Measurements from ENCODE around the gene ISCA2. TPM values are rescaled to one million over a fixed set of nuclear protein-coding genes. Genes with fewer than 3 reads are reported as not detected.

Gene ISCA2
- total RNA-seq, 2 donors from 2014 or later, result 40.5 to 58.1 TPM

DNA sequence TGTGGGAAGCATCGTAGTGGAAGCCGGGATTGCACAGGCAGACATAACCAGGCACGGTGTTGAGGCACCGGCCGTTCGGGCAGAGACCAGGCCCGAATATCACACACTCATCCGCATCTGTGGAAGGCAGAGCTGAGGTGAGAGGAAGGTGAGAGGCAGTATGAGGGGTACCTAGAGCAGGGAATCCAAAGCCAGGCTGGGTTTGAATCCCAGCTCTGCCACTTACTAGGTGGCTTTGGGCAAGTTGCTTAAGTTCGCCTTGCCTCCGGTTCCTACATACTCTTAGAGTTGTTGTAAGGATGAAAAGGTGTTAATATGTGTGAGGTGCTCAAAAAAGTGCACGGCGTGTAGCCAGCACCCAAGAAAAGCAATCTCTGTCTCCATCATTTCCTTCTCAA lies 10.4 kb downstream of the ISCA2 start:
- TF ChIP-seq, protein P1, sequence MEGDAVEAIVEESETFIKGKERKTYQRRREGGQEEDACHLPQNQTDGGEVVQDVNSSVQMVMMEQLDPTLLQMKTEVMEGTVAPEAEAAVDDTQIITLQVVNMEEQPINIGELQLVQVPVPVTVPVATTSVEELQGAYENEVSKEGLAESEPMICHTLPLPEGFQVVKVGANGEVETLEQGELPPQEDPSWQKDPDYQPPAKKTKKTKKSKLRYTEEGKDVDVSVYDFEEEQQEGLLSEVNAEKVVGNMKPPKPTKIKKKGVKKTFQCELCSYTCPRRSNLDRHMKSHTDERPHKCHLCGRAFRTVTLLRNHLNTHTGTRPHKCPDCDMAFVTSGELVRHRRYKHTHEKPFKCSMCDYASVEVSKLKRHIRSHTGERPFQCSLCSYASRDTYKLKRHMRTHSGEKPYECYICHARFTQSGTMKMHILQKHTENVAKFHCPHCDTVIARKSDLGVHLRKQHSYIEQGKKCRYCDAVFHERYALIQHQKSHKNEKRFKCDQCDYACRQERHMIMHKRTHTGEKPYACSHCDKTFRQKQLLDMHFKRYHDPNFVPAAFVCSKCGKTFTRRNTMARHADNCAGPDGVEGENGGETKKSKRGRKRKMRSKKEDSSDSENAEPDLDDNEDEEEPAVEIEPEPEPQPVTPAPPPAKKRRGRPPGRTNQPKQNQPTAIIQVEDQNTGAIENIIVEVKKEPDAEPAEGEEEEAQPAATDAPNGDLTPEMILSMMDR (conservative IDR thresholded peaks at IDR 0.05), result no peak
- no peak overlapping the region for H3K27ac Mint-ChIP-seq
- WGBS, 2 experiments (ENCODE audit: insufficient coverage in 1 of 2, insufficient read length in 1 of 2), result 93 to 97% methylated on average over 10 to 12 of the region's 12 CpGs

DNA sequence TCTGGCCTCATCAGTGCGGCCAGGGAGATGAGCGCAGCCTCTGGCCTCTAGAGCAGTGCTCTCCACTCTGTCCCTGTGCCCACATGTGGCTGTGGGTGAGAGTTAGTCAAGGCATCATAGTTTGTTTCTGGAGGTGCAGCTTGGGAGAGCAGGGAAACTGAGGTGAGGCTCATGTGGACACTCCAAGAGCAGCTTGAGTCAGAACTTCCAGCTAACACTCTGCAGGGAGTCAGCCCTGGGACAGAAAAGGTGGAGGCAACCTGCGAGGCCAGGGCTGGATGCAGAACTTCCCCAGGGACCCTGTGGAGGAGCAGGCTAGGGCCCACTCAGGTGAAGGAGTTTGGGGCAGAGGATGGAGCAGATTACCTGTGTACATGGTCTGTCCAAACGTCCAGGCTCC lies 10.8 kb downstream of the ISCA2 start:
- Histone ChIP-seq H3K9ac (ENCODE audit: extremely low read depth, low read length, poor library complexity, severe bottlenecking) (no peak overlapping the region), H3K36me3 (ENCODE audit: control insufficient read depth, insufficient read depth, low read length) (no peaks in the 10 kb centered on the region), H3K27me3 (ENCODE audit: control insufficient read depth, insufficient read depth, low read length, poor library complexity, severe bottlenecking) (no peaks in the 10 kb centered on the region), H3K4me1 (ENCODE audit: control insufficient read depth, insufficient read depth, low read length) (peaks cover 4% of the 10 kb centered on the region), H3K9me3 (ENCODE audit: control insufficient read depth, low read length) (no peaks in the 10 kb centered on the region), H3K4me3 (ENCODE audit: low read length) (no peak overlapping the region), H3K27ac (ENCODE audit: low read depth, low read length) (no peak overlapping the region)
- 70 to 95% methylated on average over 1 to 4 of the region's 4 CpGs for WGBS, 2 experiments (ENCODE audit: insufficient coverage in 1 of 2, insufficient read length in 1 of 2)
- DNase-seq, result peak; percentile 39
- no peaks in the 10 kb centered on the region for H3K36me3 Mint-ChIP-seq (ENCODE audit: low read depth)
- H3K4me1 Mint-ChIP-seq, result peaks cover 20% of the 10 kb centered on the region
- no peak overlapping the region for H3K4me3 Mint-ChIP-seq
- no peaks in the 10 kb centered on the region for H3K9me3 Mint-ChIP-seq
- TF ChIP-seq, protein P1 (conservative IDR thresholded peaks at IDR 0.05), result no peak
- peaks cover 7% of the 10 kb centered on the region for H3K27me3 Mint-ChIP-seq (ENCODE audit: insufficient read depth)
- no peak overlapping the region for H3K27ac Mint-ChIP-seq

More for the DNA sequence above, 10.4 kb downstream of the ISCA2 start:
- Mint-ChIP-seq H3K36me3 (ENCODE audit: low read depth) (no peaks in the 10 kb centered on the region), H3K4me1 (peaks cover 20% of the 10 kb centered on the region), H3K27me3 (ENCODE audit: insufficient read depth) (peaks cover 5% of the 10 kb centered on the region), H3K9me3 (no peaks in the 10 kb centered on the region), H3K4me3 (no peak overlapping the region)
- H3K9me3 ChIP-seq (ENCODE audit: control insufficient read depth, low read length), result no peaks in the 10 kb centered on the region
- no peaks in the 10 kb centered on the region for H3K27me3 ChIP-seq (ENCODE audit: control insufficient read depth, insufficient read depth, low read length, poor library complexity, severe bottlenecking)
- H3K36me3 ChIP-seq (ENCODE audit: control insufficient read depth, insufficient read depth, low read length), result no peaks in the 10 kb centered on the region
- peak; percentile 44 for DNase-seq
- peaks cover 4% of the 10 kb centered on the region for H3K4me1 ChIP-seq (ENCODE audit: control insufficient read depth, insufficient read depth, low read length)
- H3K27ac ChIP-seq (ENCODE audit: low read depth, low read length), result no peak overlapping the region
- no peak overlapping the region for H3K9ac ChIP-seq (ENCODE audit: extremely low read depth, low read length, poor library complexity, severe bottlenecking)
- H3K4me3 ChIP-seq (ENCODE audit: low read length), result no peak overlapping the region

DNA sequence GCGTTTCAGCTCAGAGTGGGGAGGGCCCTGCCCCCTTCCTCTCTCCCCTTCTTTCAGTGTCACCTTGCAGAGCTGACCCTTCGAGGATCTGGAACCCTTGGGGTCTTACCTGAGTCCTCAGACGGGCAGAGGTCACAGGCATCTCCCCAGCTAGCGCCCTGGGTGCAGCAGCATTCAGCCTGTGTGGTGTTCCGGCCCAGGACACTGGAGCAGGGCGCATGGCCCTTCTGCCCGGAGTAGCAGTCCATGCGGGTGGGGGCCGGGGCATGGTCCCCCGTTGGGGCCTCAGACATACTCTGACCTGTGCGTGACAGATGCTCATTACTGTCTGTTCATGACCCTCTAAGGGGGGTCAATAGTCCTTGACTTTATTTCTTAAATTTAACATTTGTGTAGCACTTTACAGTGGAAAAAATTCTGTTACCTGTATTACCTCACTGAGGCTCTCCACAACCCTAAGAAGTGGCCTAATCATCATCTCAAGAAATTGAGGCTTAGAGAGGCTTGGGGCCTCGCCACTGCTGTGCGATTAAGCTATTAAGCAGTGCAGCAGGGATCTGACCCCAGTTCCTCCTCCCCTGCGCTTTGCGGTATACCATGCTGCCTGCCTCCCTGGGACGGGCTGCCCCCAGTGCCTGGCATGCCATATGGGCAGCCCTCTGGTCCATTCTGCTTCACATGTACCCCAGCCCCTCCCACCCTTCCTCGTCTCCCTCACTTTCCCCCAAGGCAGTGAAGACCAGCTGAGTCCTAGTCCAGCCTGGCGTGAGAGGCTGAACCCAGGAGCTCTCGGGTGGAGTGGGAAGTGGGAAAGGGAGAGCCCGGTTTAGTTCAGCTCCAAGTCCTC lies 11.5 kb downstream of the ISCA2 start:
- 92 to 97% methylated on average over 14 to 20 of the region's 20 CpGs for WGBS, 2 experiments (ENCODE audit: insufficient coverage in 1 of 2, insufficient read length in 1 of 2)

More for the DNA sequence above, 11.5 kb downstream of the ISCA2 start:
- Mint-ChIP-seq H3K36me3 (ENCODE audit: low read depth) (no peaks in the 10 kb centered on the region), H3K9me3 (no peaks in the 10 kb centered on the region), H3K27me3 (ENCODE audit: insufficient read depth) (peaks cover 8% of the 10 kb centered on the region), H3K4me1 (peaks cover 20% of the 10 kb centered on the region), H3K27ac (no peak overlapping the region), H3K4me3 (no peak overlapping the region)
- TF ChIP-seq, protein P1 (conservative IDR thresholded peaks at IDR 0.05), result no peak
- Histone ChIP-seq H3K9me3 (ENCODE audit: control insufficient read depth, low read length) (no peaks in the 10 kb centered on the region), H3K4me3 (ENCODE audit: low read length) (no peak overlapping the region), H3K27me3 (ENCODE audit: control insufficient read depth, insufficient read depth, low read length, poor library complexity, severe bottlenecking) (no peaks in the 10 kb centered on the region), H3K36me3 (ENCODE audit: control insufficient read depth, insufficient read depth, low read length) (no peaks in the 10 kb centered on the region), H3K4me1 (ENCODE audit: control insufficient read depth, insufficient read depth, low read length) (peaks cover 4% of the 10 kb centered on the region), H3K27ac (ENCODE audit: low read depth, low read length) (no peak overlapping the region), H3K9ac (ENCODE audit: extremely low read depth, low read length, poor library complexity, severe bottlenecking) (no peak overlapping the region)
- DNase-seq, result no peak

Measured in endodermal cell (in vitro differentiated cells).